ENCODE data around the gene COL25A1.
"Not testable (repeated sequence)": the region's sequence is repeated elsewhere in the genome, so short reads cannot be mapped to it uniquely, and the experiment has no call there.

The COL25A1 gene

DNA sequence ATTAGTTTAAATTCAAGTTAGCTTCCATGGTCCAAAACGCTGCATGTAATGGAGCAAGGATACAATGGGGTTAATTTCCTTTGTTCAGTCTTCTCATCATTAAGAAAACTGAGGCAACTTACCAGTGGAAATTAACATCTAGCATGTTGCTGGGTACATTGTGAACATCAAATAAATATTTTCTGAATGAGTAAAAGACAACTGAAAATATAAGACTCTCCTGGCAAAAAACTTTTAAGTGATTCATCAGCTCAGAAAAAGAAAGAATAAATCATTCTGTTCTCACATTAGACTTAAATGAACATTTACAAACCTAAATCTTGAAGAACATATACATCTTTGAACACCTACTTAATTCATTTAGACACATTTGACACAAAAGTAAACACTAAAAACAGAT is 401.2 kb downstream of the COL25A1 start:
- no peak for DNase-seq

DNA sequence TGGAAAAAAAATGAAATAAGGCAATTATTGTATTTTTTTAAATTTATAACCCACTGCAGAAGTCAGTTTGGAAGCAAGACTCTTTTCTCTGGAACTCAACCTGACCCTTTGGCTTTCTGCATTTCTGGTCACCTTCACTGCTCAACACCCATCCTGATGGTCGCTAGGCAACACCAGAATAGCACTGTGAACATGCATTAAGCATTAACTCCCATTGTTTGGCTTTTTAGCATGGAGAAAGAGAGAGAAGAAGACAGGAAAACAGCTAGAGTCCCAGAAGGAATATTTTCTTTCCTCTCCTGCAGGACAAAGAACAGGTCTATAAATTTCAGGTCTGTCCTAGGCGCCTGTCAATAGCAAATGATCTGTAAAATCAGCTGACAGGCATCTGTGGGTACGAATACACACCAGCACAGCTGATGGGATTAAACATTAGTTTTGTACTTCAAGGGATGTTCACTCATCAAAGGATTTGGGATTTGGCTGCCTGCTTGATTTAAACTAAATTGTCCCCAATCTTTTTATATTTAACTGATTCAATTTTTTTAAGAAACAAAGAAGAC is 402.4 kb downstream of the COL25A1 start:
- no peak for DNase-seq

DNA sequence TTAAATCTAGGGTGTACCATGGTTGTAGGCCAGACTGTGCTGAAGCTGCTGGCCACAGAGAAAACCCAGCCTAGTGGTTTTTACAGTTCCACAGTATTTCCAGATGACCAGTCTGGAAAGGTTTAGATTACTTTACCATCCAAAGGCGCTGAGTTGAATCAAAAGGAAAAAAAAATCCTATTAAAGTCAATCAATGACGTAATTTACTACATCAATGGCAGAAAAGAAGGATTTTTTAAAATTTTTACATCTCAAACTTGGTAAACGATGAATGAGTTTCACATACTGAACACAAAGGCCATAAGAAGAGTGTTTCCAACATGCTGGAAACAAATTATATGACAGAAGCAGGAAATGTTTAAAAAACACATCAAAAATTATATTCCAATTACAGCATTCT is 409.0 kb downstream of the COL25A1 start:
- DNase-seq: no peak

DNA sequence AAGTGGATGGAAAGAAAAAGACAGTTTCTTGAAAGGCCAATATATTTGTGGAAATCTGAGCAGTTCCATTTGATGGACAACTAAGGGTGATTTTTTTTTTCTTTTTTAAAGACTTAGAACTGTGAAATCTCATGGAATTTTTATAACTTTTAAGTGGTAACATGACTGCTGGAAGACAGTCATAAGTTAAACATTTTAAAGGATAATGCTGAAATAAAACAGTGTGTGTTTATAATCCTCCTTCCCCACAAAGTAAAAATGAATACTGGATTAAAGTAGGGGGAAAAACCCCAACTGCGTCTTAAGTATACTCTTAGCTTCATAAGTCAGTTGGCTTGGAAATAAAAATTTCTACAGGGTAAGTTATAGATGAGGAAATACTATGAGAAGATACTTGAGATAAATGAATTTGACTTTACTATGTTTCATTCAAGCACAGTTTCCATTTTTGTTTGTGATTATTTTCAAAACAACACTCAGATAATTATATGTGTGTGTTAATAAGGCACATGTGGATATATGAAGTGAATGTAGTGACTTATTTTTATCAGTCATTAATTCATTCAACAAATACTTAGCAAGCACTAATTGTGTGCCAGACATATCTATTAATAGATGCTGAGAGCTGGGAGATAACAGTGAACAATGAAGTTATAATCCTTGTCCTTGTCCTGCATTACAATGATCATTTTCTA is 410.4 kb downstream of the COL25A1 start:
- DNase-seq: no peak

DNA sequence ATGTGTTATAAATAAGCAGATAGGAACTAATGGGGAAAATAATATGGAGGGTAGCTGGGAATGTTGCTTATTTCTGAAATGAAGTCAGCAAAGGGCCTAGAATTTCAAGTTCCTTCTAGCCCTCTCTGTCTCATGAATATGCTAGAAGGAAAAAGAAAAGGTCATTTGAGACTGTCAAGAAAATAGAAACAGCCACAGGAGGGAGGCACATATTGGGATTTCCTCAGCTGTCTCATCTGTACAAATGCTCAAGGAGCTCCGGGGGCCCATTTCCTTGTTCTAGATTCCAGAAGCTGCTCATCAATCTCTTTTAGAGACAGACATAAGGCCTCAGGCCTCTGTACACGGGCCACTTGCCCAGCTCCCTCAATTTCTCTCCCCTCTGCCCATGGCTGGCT is 412.0 kb downstream of the COL25A1 start:
- DNase-seq: no peak

DNA sequence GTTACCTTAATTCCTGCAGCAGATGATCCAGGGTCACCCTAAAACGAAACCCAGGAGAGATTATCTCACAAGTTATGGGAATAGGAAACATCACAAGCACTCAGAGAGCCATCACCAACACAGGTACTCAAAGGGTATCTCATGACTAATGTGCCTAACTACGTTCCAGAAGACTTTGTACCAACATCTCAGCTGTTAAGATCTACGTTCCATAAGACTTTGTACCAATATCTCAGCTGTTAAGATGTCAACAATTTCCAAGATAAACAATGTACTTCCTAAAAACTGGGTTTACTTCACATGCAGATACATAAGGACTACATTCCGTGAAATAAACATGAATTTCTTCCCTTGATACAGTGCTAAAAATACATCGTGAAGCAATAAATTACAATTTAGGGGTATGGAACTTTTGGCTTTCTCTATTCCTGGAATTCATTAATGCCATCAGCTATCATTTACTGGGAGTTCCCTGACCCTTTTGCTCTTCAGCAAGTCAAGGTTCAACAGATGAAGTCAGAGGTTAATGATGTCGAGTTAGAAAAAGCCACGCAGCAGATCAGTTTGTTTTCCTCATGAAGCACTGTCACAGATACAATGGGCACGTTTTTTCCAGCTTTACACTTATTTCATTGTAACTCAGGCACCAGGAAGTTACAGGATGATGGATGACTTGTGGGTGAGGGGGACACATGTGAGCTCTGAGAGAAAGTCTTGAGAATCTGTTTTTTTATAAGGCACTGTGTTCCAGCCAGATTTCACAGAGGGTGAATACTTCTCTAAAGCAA is 412.6 kb downstream of the COL25A1 start:
- no peak for DNase-seq

DNA sequence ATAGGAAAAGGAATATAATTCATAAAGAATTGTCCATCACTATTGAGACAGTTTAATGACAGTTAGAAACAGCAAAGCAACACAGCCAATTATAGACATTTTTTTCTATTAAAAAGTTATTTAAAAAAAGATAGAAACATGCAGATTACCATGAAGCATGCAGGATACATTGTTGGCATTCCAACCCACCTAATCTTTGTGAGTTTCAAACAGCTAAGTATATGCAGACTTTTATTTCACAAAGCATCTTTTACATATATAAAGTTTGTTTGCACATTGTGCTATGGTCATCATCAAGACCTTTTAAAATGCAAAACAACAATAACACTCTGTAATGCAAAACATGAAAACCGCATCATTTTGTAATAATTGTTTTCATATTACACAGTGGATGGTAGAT is 413.7 kb downstream of the COL25A1 start:
- DNase-seq: no peak

DNA sequence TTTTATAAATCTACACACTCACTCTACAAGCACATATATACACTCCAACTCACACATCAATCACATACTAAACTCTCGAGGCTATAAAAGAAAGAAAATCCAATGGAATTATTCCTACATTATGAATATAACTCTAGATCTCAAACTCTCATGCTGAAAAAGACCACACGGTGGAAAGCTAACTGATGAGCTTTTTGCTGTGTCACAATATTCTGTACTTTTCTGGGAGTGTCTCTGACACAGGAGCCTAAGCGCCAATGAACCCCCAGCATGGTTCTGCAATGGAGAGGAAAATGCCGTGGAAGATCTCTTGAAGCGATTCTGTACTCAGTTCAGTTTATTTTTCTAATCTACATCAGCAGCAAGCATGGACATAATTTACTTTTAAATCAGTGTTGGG is 415.4 kb downstream of the COL25A1 start:
- no peak for DNase-seq

DNA sequence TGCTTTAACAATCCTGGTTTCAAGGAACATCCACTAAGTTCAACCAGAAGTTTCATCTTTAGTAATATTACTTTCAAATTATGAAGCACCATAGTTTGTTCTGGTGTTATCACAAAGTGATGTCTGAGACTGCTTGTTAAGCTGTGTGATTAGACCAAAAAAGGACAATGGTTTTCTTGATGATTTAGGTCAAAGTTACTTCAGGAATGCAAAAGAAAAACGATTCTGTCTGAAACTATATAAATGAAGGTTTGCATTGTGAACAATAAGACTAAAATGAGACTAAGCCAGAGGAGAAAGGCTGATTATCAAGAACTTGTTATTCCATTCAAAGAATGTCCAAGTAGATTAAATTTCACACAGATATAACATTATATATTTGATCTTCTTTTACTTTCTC is 417.2 kb downstream of the COL25A1 start:
- DNase-seq: no peak

DNA sequence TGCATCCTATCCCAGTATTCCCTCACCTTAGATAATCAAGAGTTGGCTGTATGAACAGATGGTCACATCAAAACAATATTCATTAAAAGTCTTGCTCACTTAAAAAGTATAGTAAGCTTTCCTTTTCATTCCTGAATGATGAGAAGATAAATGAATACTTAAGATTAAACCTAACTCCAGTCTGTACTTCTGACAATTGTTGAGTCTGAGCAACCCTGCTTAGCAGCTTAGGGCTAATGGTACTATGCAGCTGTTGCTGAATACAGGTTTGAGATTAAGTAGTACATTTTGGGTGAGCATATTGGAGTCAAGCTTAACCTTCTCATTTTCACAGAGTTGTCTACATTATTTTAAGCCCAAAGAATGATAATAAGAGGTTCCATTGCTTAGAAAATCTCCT is 417.9 kb downstream of the COL25A1 start:
- no peak for DNase-seq

DNA sequence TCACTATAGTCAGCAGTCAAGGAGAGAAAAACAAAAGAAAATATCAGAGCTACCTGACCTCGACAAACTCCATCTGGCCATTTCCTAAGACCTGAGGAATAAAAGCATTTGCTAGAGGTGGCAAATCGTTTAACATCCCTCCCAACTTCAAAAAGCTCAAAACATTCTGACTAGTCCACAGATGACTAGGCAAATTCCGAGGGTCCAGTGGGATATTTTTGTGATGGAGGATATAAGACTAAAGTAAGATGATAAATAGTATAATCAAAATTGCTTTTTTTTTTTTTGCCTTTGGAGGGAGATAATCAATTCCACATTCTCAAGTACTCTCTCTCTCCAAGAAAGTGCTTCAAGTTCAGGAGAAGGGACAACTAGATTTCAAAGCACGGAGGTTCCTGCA is 420.5 kb downstream of the COL25A1 start:
- DNase-seq: no peak

DNA sequence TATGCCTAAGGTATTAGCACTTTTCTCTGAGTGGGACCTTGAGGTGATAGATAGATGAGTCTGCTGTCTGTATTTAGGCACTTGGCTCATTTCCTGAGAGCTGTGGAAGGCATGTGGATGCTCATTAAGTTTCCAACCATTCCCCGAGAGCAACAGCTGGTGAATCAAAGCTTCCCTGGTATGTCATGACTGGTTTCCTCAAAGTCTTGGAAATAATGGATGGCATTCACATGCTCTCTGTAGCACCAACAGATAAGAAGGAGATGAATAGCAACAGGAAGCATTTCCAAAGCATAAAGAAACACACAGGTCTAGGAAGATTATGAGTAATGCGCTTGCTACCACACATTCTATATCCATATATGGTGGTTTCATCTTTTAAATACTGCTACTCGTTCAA is 421.3 kb downstream of the COL25A1 start:
- no peak for DNase-seq

DNA sequence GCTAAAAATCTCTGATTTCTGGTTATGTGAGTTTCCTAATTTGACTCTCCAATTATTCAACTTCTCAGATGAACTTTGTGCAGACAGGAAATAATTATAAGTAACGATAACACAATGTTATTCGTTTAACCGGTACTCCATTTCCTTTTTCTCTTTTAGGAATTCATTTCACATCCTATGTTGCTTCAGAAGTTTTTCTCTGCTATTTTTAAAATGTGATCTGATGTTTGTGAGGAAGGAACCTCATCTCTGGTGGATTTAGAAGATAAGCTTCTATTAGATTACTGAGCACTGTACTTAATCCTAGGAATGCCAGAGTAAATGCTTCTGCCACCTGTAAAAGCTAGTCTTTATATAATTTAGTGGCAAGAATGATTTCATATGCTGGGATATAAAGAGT is 423.7 kb downstream of the COL25A1 start:
- no peak for DNase-seq

DNA sequence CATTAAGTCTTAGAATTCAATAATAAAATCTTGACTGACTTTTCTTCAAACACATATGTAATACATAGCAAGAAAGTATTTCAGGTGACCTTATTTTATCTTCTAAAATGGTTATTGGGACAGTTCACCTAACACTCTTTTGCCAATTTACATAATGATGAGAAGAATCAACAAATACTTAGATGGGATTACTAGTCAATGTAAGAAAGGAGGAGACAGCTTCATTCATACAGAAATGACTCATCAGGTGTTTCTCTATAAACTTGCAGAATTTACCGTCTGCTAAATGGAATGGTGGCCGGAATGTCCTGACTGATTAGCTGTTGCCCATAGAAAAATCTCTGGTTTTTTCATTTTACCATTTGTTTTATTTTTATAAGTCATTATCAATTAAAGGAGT is 424.6 kb downstream of the COL25A1 start:
- DNase-seq: no peak

DNA sequence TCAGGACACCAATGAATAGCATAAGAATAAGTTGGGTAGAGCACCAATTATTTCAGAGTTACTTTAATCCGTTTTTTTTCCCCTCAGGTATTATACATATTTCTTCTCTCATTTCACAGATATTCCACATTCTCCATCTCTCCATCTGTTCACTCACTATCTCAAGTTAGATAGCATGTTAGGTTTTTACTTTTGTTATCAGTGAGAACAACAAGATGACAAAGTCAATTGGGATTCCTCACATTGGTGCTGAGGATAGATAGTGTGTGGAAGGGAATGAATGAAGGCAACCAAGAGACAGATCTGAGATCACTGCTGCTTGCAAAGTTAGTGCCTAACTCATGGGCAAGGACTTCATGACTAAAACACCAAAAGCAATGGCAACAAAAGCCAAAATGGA is 427.7 kb downstream of the COL25A1 start:
- no peak for DNase-seq

DNA sequence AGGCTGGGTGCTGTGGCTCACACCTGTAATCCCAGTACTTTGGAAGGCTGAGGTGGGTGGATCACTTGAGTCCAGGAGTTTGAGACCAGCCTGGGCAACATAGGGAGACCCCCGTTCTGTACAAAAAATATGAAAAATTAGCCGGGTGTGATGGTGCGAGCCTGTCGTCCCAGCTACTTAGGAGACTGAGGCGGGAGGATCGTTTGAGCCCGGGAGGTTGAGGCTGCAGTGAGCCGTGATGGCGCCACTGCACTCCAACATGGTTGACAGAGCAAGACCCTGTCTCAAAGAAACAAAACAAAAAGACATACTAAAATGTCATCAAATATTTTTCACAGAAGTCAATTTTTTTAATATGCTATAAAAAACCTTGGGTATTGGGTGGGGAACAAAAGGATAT is 432.5 kb downstream of the COL25A1 start:
- DNase-seq: not testable (repeated sequence)

DNA sequence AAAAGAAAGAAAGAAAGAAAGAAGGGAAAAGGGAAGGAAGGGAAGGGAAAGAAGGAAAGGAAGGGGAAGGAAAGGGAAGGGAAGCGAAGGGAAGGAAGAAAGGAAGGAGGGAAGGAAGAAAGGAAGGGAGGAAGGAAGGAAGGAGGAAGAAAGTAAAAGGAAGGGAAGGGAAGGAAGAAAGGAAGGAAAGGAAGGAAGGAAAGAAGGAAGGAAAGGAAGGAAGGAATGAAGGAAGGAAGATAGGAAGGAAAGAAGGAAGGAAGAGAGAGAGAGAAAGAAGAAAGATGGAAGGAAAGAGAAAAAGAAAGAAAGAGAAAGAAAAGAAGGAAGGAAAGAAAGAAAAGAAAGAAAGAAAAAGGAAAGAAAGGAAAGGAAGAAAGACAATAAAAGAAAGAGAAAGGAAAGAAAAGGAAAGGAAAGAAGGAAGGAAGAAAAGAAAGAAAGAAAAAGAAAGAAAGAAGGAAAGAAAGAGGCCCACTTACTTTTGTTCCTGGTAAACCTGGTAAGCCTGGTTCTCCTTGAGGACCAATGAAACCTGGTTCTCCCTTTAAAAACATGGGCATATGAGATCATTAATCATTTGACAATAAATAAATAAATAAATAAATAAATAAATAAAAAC is 433.7 kb downstream of the COL25A1 start:
- no peak for DNase-seq

DNA sequence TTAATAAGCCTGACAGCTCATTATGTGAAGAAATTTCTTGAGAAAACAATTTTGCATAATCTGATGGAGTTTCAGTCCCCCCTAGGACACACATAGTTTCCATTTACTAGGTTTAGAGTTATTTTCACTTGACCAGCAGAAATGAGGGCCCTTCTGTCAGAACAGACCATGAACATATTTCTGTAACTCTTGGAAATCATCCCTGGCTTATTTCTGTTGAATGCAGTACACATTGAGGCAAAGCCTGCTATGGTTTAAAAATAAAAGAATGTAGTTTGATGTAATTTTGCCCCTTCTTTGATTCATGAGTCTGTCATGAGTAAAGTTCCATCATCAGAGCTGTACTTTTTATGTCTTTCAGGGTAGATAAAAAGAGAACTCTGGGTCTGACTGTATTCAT is 435.0 kb downstream of the COL25A1 start:
- no peak for DNase-seq

DNA sequence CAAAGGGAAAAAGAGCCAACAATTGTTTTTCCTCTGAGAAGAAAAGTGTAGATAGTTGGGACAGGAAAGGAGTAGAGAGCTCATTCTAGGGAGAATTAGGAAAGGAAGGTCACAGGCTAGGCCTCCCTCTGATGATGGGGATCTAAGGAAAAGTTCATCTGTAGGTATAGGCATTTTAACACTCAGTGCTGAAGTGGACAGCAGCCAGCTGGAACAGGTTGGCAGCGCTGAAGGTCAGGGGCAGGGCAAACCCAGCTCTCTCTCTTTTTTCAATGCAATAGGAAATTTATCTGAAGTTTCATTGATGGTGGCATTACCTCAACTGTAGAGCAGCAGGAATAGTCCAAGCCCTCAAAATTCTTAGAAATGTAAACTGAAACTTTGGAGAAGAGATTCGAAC is 441.1 kb downstream of the COL25A1 start:
- no peak for DNase-seq

DNA sequence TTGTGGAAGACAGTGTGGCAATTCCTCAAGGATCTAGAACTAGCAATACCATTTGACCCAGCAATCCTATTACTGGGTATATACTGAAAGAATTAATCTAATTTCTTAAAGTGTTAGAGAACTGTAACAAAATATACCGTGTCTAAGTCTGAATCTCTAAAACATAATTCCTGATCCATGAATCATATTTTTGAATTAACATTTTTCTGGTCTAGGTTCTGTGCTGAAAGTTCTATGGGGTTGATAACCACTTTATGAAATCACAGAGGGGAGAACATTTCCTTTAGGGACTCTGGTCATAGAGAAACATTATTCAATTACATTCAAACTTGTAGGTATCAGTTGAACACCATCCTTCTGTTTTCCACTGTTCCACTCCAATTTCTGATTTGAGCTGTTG is 447.7 kb downstream of the COL25A1 start:
- DNase-seq: no peak

DNA sequence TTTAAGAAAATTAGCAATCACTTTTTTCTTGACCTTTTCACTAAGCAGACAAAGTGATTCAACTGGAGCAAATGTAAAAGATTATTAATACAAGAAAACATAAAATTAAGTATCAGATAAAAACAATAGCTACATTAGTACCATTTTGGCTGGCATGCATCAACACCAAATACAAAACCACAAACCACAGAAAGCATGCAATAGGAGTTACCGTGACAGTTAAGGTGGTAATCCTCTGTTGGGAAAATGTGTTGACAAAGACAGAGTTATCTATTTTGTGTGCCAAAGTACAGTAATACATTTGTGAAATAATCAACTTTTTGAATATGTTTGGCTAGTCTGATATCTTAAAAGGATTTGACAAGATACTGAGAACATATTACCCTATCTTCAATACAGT is 449.8 kb downstream of the COL25A1 start:
- DNase-seq: no peak

DNA sequence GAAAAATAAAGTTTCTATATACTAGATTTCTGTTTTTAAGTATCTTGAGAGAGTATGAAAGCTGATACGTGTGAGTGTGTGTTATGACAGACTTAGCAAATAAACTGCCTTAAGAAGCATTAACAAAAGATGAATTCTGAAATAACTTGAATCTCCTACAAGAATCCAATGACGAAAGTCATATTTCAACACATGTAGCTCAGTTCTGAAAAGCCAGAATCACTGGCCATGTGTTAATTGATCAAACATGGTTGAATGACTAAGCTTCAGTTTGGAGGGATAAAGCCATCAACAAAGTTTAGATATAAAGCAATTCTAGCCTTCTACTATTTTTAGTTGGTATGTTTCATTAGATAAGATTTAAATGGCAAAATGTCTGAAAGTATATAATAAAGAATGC is 451.1 kb downstream of the COL25A1 start:
- DNase-seq: no peak

DNA sequence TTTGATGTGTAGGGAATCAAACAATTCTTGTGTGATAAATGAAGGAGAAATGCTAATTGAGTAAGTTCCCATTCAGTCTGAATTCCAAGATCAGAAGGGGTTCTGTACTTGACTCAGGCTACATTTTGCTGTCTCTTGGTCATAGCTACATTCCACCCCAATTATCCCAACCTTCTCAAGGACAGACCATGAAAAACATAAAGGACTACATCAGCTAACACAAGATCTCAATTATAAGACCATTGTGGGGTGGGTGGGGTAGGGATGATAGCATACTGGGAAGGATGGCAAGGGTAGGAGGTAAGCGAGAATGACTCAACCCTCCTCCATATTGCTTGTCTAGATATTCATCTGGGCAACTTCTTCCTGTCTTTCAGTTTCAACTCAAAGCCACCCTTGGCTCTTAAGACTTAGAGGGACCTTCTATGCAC is 452.2 kb downstream of the COL25A1 start:
- no peak for DNase-seq

DNA sequence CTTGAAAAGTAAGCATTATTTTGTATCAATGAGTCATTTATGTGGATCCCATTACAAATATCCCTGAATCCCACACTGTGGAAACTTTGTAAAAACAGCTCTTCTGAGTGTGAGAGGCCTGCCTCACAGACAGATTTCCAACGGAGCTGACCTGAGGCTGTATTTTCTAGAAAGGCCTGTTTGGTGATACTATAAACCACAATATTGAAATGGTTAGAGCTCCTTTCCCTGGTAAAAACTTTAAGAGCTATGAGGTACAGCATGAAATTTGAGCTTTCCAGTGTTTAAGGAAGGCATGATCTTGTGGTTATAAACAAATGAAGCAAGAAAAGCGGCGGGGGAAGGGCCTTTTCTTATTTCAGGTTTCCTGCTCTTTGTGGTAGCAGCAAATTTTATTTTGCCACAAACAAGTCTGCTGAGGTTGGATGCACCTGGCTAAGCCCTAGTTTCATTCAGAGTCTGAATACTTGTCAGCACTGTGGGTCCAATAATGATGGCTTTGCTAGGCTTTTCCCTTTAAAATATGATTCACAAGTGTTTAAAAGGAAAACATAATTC is 452.8 kb downstream of the COL25A1 start:
- peak; percentile 15 for DNase-seq

All from CD4-positive, alpha-beta T cell treated with Interleukin-6 for 4 hours (primary cell).